GM12878 (cell line): ENCODE data around the gene SDCCAG8. TPM values are rescaled to one million over a fixed set of nuclear protein-coding genes. Genes with fewer than 3 reads are reported as not detected.

Experiments used
- ATAC-seq: fragments of 200-7000 bp; cut with Tn5 transposase; 3 replicates; pipeline ENCODE4 v1.9.1; 2020; ENCODE audit warnings: mild to moderate bottlenecking, moderate library complexity
- BruUV-seq: library from RNA; stranded (reverse); fragments of 400-500 nt; replicated peaks from 2 replicates; lab custom pipeline; 2021; lab: Mats Ljungman, UMichigan
- CTCF ChIA-PET: fragments of 300-600 bp; sonication (Branson Sonifier 250); formaldehyde crosslinking; extraction: SDS; loops from one replicate; lab custom pipeline; 2021; ENCODE audit warnings: inconsistent platforms; lab: Yijun Ruan, JAX
- POLR2A ChIA-PET: fragments of 350-600 bp; formaldehyde crosslinking; extraction: SDS; loops from one replicate; lab custom pipeline; 2021; ENCODE audit warnings: inconsistent platforms; lab: Charles Lee
- RAD21 ChIA-PET: fragments of 300-600 bp; sonication (Branson Sonifier 250); formaldehyde crosslinking; loops from one replicate; lab custom pipeline; 2023; ENCODE audit warnings: antibody characterized with exemption; ENCODE audit not compliant: unreplicated experiment; lab: Charles Lee
- SMC1A ChIA-PET: fragments of 300-600 bp; sonication (Branson Sonifier 250); formaldehyde crosslinking; loops from one replicate; lab custom pipeline; 2023; ENCODE audit not compliant: unreplicated experiment, uncharacterized antibody; lab: Charles Lee
- DNase-seq: peaks from one replicate; pipeline ENCODE4 v3.0.0-alpha.2; 2011; ENCODE audit warnings: low read depth, low spot score
- FAIRE-seq: peaks from 3 replicates; lab custom pipeline; 2011; peaks lifted over from hg19 to GRCh38; lab: Jason Lieb, UNC
- H2AFZ ChIP-seq: 2 replicates; pipeline ENCODE4 v1.6.0; 2011; ENCODE audit warnings: low read depth, low read length, control low read depth; ENCODE audit not compliant: control insufficient read depth
- H3K27ac ChIP-seq: 2 replicates; pipeline ENCODE4 v1.5.1; 2011; ENCODE audit warnings: control low read depth; ENCODE audit not compliant: control insufficient read depth, insufficient read depth
- H3K27me3 ChIP-seq, 2 experiments: replicated peaks in 1 of 2; 2 replicates each; pipeline versions ENCODE4 v1.6.0 to v1.6.1; 2011; ENCODE audit warnings: low read length in 1 of 2; ENCODE audit not compliant: control insufficient read depth in 2 of 2, insufficient read depth in 2 of 2
- H3K36me3 ChIP-seq, 2 experiments: 2 replicates each; pipeline ENCODE4 v1.5.1; 2011; ENCODE audit warnings: low read length in 1 of 2; ENCODE audit not compliant: control insufficient read depth in 2 of 2, insufficient read depth in 2 of 2
- H3K4me1 ChIP-seq: 2 replicates; pipeline ENCODE4 v1.6.1; 2011; ENCODE audit warnings: mild to moderate bottlenecking, low read length, moderate library complexity, mixed read lengths; ENCODE audit not compliant: control insufficient read depth, insufficient read depth
- H3K4me2 ChIP-seq: 2 replicates; pipeline ENCODE4 v1.6.0; 2011; ENCODE audit warnings: control low read depth; ENCODE audit not compliant: control insufficient read depth, insufficient read depth
- H3K4me3 ChIP-seq: fragments of 200-600 bp; sonication (generic); 2 replicates; pipeline ENCODE4 v1.5.1; 2016
- H3K79me2 ChIP-seq: 2 replicates; pipeline ENCODE4 v1.6.0; 2011; ENCODE audit warnings: low read length; ENCODE audit not compliant: control insufficient read depth, insufficient read depth
- H3K9ac ChIP-seq: 2 replicates; pipeline ENCODE4 v1.8.0; 2011; ENCODE audit warnings: low read length, control low read depth, mixed read lengths; ENCODE audit not compliant: control insufficient read depth, insufficient read depth
- H3K9me3 ChIP-seq: replicated peaks from 3 replicates; pipeline ENCODE4 v1.5.1; 2011; ENCODE audit warnings: mild to moderate bottlenecking, low read length; ENCODE audit not compliant: control insufficient read depth, insufficient read depth
- H4K20me1 ChIP-seq: 2 replicates; pipeline ENCODE4 v1.6.0; 2011; ENCODE audit not compliant: control insufficient read depth, insufficient read depth
- CEBPB ChIP-seq, 2 experiments: fragments of 150-350 bp in 1 of 2; IDR thresholded peaks; 2 replicates each; pipeline ENCODE4 v1.6.1; 2012 to 2014; ENCODE audit warnings: low read depth in 2 of 2, low read length in 2 of 2, borderline replicate concordance in 1 of 2, inconsistent platforms in 1 of 2
- CHD2 ChIP-seq: IDR thresholded peaks from 2 replicates; pipeline ENCODE4 v1.6.1; 2011; ENCODE audit warnings: low read depth, low read length, improper control_type of control experiment, borderline replicate concordance
- EP300 ChIP-seq, 2 experiments: fragments of 150-350 bp in 1 of 2; IDR thresholded peaks; 2 replicates each; pipeline ENCODE4 v1.6.1; 2011 to 2012; ENCODE audit warnings: low read depth in 2 of 2, low read length in 2 of 2, borderline replicate concordance in 1 of 2, improper control_type of control experiment in 1 of 2, inconsistent platforms in 1 of 2; ENCODE audit not compliant: control insufficient read depth in 1 of 2
- FOXM1 ChIP-seq: IDR thresholded peaks from 2 replicates; pipeline ENCODE4 v1.6.1; 2012; ENCODE audit warnings: low read depth, mild to moderate bottlenecking, inconsistent platforms, low read length, moderate library complexity
- IKZF1 ChIP-seq: fragments of 450-650 bp; conservative IDR thresholded peaks from 2 replicates; pipeline ENCODE4 v1.6.1; 2017; ENCODE audit warnings: antibody characterized with exemption, mild to moderate bottlenecking
- JUNB ChIP-seq: IDR thresholded peaks from 2 replicates; pipeline ENCODE4 v1.6.1; 2016; ENCODE audit warnings: antibody characterized with exemption, mild to moderate bottlenecking
- NR2C2 ChIP-seq: IDR thresholded peaks from 2 replicates; pipeline ENCODE4 v1.6.1; 2011; ENCODE audit warnings: borderline replicate concordance, low read depth; ENCODE audit not compliant: control insufficient read depth, insufficient read length
- ZBED1 ChIP-seq: IDR thresholded peaks from 2 replicates; pipeline ENCODE4 v1.6.1; 2016; ENCODE audit warnings: borderline replicate concordance
- WGBS: methylation state at CpG from one replicate; pipeline ENCODE4 v1.1.6; 2016; ENCODE audit warnings: low lambda C conversion rate; ENCODE audit not compliant: insufficient replicate concordance, insufficient coverage; ENCODE audit errors: missing lambda C conversion rate; 5-methylcytosine and 5-hydroxymethylcytosine counted together
- in situ Hi-C: fragments of 300-500 bp; cut with MboI; formaldehyde crosslinking; loops from 9 replicates; pipeline ENCODE4 v1.14.3; 2018; ENCODE audit warnings: mixed read lengths
- intact Hi-C: fragments of 100-400 bp; cut with micrococcal nuclease; formaldehyde crosslinking; loops from one replicate; pipeline ENCODE4 v1.14.2; 2022; ENCODE audit not compliant: unreplicated experiment
- polyA plus RNA-seq, 11 experiments: library from polyadenylated mRNA; depleted of rRNA in 4 of 11; unstranded in 6 of 11; stranded (reverse) in 5 of 11; fragments of >200 nt; fragmentation: Nextera tagmentation in 4 of 11; fragmentation: Illumina TruSeq in 1 of 11; extraction: Ambion mirVana in 4 of 11; extraction: Trizol in 1 of 11; gene quantifications; 1 replicate in 1 of 11; 2 replicates in 10 of 11; pipeline versions ENCODE4 v1.2.1 to v1.2.3, GENCODE V29; 2011 to 2016; ENCODE audit warnings: inconsistent platforms in 2 of 11, missing spikeins in 2 of 11, low read depth in 1 of 11
- total RNA-seq, 4 experiments: library from RNA; depleted of rRNA in 3 of 4; stranded (reverse); fragments of >200 nt in 3 of 4; fragmentation: Illumina TruSeq in 1 of 4; extraction: Trizol in 1 of 4; gene quantifications; 2 replicates each; pipeline versions ENCODE4 v1.2.1 to v1.2.3, GENCODE V29; 2013 to 2021
- TF ChIP-seq, protein P1 (sequence below): IDR thresholded peaks from 2 replicates; pipeline ENCODE4 v1.6.1; 2012; ENCODE audit warnings: low read length, inconsistent platforms
- TF ChIP-seq, protein P2 (sequence below): fragments of 450-650 bp; conservative IDR thresholded peaks from 2 replicates; pipeline ENCODE4 v1.6.1; 2017; ENCODE audit warnings: mild to moderate bottlenecking, moderate library complexity
- TF ChIP-seq, protein P3 (sequence below): IDR thresholded peaks from 2 replicates; pipeline ENCODE4 v1.6.1; 2011; ENCODE audit warnings: borderline replicate concordance, low read depth, mild to moderate bottlenecking, moderate library complexity, mixed read lengths, low read length; ENCODE audit not compliant: insufficient read depth; ENCODE audit errors: extremely low read length
- TF ChIP-seq, protein P4 (sequence below): fragments of 450-650 bp; IDR thresholded peaks from 2 replicates; pipeline ENCODE4 v1.6.1; 2017; ENCODE audit warnings: mild to moderate bottlenecking

The SDCCAG8 gene
- total and polyA plus RNA-seq, 10 of the 15 experiments (the other 5 are each of a cell fraction or from before 2014, with no cell fraction given) = 15.0 to 25.6 (median 20.6) TPM

DNA sequence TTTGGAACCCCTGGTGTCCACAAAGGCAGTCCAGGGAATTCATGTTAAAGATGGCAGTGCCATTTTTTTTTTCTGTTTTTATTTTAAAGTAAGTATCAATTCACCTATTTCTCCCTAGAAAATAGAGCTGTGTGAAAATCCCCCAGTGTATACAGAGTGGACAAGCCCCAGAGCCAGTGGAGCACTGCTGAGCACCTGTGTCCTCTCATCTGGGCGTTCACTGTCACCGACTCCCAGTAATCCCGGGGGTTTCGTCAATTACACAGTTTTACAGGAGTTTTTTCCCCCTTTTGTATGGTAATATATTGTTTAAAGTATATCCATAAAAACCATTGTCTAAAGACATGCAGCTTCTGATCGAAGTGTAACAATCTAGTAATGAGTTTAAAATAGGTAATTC, 175.8 kb downstream of the SDCCAG8 start (continued):
- TF ChIP-seq, protein P1, sequence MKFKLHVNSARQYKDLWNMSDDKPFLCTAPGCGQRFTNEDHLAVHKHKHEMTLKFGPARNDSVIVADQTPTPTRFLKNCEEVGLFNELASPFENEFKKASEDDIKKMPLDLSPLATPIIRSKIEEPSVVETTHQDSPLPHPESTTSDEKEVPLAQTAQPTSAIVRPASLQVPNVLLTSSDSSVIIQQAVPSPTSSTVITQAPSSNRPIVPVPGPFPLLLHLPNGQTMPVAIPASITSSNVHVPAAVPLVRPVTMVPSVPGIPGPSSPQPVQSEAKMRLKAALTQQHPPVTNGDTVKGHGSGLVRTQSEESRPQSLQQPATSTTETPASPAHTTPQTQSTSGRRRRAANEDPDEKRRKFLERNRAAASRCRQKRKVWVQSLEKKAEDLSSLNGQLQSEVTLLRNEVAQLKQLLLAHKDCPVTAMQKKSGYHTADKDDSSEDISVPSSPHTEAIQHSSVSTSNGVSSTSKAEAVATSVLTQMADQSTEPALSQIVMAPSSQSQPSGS = no peak
- no peak for TF ChIP-seq FOXM1
- TF ChIP-seq, all 136 proteins: peak for 0

DNA sequence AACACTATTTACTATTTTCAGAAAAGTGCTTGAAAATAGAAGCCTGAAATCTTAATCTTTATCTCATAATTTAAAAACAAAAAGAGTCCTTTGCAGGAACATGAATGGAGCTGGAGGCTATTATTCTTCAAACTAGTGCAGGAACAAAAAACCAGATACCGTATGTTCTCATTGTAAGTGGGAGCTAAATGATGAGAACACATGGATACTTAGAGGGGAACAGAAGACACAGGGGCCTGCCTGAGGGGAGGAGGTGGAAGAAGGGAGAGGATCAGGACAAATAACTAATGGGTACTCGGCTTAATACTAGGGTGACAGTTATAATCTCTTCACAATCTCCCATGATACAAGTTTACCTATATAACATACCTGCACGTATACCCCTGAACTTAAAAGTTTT, 176.3 kb downstream of the SDCCAG8 start:
- Histone ChIP-seq H4K20me1 (no peaks in the 10 kb centered on the region), H3K9ac (no peak overlapping the region), H2AFZ (no peak overlapping the region), H3K36me3 (0 out of 4 replicates have a peak, but pooled peaks cover 0 to 2% of the 10 kb centered on the region in 2 experiments), H3K27ac (no peak overlapping the region), H3K4me3 (no peak overlapping the region), H3K4me1 (no peaks in the 10 kb centered on the region), H3K4me2 (no peak overlapping the region), H3K27me3 (no peaks in the 10 kb centered on the region), H3K9me3 (no peaks in the 10 kb centered on the region), H3K79me2 (no peaks in the 10 kb centered on the region)
- ChIA-PET RAD21 (no interaction called here), CTCF (no interaction called here), SMC1A (interaction anchor here (0.6 kb wide), 1 partner anchor 256 kb away, joined by 4 read pairs; no protein-coding TSS in a partner anchor), POLR2A (no interaction called here)
- no TSS peak for BruUV-seq
- in situ Hi-C loops (no loop called here), intact Hi-C loops (no loop called here)
- ATAC-seq (no peak), DNase-seq (no peak), FAIRE-seq (no peak)
- WGBS = 98% methylated on average over 3 of the region's 3 CpGs
- TF ChIP-seq JUNB (no peak), CHD2 (no peak), ZBED1 (no peak), CEBPB (IDR thresholded peaks at IDR 0.05; ENCODE audit: borderline replicate concordance in 1 of 2, low read depth in 2 of 2, low read length in 2 of 2) (no peak), NR2C2 (no peak), EP300 (IDR thresholded peaks at IDR 0.05; ENCODE audit: borderline replicate concordance in 1 of 2, control insufficient read depth in 1 of 2, low read depth in 2 of 2, low read length in 2 of 2) (no peak), IKZF1 (no peak)
- TF ChIP-seq, protein P2, sequence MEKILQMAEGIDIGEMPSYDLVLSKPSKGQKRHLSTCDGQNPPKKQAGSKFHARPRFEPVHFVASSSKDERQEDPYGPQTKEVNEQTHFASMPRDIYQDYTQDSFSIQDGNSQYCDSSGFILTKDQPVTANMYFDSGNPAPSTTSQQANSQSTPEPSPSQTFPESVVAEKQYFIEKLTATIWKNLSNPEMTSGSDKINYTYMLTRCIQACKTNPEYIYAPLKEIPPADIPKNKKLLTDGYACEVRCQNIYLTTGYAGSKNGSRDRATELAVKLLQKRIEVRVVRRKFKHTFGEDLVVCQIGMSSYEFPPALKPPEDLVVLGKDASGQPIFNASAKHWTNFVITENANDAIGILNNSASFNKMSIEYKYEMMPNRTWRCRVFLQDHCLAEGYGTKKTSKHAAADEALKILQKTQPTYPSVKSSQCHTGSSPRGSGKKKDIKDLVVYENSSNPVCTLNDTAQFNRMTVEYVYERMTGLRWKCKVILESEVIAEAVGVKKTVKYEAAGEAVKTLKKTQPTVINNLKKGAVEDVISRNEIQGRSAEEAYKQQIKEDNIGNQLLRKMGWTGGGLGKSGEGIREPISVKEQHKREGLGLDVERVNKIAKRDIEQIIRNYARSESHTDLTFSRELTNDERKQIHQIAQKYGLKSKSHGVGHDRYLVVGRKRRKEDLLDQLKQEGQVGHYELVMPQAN = no peak
- TF ChIP-seq, protein P3, sequence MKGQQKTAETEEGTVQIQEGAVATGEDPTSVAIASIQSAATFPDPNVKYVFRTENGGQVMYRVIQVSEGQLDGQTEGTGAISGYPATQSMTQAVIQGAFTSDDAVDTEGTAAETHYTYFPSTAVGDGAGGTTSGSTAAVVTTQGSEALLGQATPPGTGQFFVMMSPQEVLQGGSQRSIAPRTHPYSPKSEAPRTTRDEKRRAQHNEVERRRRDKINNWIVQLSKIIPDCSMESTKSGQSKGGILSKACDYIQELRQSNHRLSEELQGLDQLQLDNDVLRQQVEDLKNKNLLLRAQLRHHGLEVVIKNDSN = no peak
- TF ChIP-seq, protein P4, sequence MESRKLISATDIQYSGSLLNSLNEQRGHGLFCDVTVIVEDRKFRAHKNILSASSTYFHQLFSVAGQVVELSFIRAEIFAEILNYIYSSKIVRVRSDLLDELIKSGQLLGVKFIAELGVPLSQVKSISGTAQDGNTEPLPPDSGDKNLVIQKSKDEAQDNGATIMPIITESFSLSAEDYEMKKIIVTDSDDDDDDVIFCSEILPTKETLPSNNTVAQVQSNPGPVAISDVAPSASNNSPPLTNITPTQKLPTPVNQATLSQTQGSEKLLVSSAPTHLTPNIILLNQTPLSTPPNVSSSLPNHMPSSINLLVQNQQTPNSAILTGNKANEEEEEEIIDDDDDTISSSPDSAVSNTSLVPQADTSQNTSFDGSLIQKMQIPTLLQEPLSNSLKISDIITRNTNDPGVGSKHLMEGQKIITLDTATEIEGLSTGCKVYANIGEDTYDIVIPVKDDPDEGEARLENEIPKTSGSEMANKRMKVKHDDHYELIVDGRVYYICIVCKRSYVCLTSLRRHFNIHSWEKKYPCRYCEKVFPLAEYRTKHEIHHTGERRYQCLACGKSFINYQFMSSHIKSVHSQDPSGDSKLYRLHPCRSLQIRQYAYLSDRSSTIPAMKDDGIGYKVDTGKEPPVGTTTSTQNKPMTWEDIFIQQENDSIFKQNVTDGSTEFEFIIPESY = no peak
- TF ChIP-seq, protein P1 = no peak
